Neural progenitor cell (in vitro differentiated cells): ENCODE measurements around the gene SORT1. TPM values are rescaled to one million over a fixed set of nuclear protein-coding genes. Genes with fewer than 3 reads are reported as not detected.

ENCODE experiments used
- DNase-seq: peaks from one replicate; pipeline ENCODE4 v3.0.0-alpha.2; 2016; ENCODE audit warnings: low spot score
- H2AFZ ChIP-seq: fragments of 200-600 bp; sonication (generic); replicated peaks from 2 replicates; pipeline ENCODE4 v1.6.1; 2016; ENCODE audit warnings: antibody characterized with exemption
- H3F3A ChIP-seq: fragments of 200-600 bp; sonication (generic); 2 replicates; pipeline ENCODE4 v1.6.1; 2016; ENCODE audit warnings: antibody characterized with exemption, low read depth
- H3K27ac ChIP-seq: fragments of 200-600 bp; sonication (generic); 2 replicates; pipeline ENCODE4 v1.5.1; 2016; ENCODE audit warnings: mild to moderate bottlenecking
- H3K27me3 ChIP-seq: fragments of 200-600 bp; sonication (generic); 2 replicates; pipeline ENCODE4 v1.6.1; 2016; ENCODE audit warnings: mild to moderate bottlenecking, moderate library complexity
- H3K36me3 ChIP-seq: fragments of 200-600 bp; sonication (generic); 2 replicates; pipeline ENCODE4 v1.5.1; 2016
- H3K4me1 ChIP-seq: fragments of 200-600 bp; sonication (generic); 2 replicates; pipeline ENCODE4 v1.6.1; 2016; ENCODE audit warnings: mixed run types
- H3K4me2 ChIP-seq: fragments of 200-600 bp; sonication (generic); 2 replicates; pipeline ENCODE4 v1.6.1; 2016
- H3K4me3 ChIP-seq: fragments of 200-600 bp; sonication (generic); 2 replicates; pipeline ENCODE4 v1.5.1; 2016
- H3K79me2 ChIP-seq: fragments of 200-600 bp; sonication (generic); 2 replicates; pipeline ENCODE4 v1.6.1; 2016; ENCODE audit warnings: low read depth
- H3K9ac ChIP-seq: fragments of 200-600 bp; sonication (generic); 2 replicates; pipeline ENCODE4 v1.6.1; 2016
- H3K9me3 ChIP-seq: fragments of 200-600 bp; sonication (generic); 2 replicates; pipeline ENCODE4 v1.5.1; 2016; ENCODE audit warnings: low read depth
- H4K20me1 ChIP-seq: fragments of 200-600 bp; sonication (generic); 2 replicates; pipeline ENCODE4 v1.6.1; 2016; ENCODE audit warnings: low read depth
- H3K27ac Mint-ChIP-seq: 3 replicates; pipeline ENCODE4 v1.8.0; 2021; ENCODE audit warnings: mixed read lengths
- H3K27me3 Mint-ChIP-seq: 2 replicates; pipeline ENCODE4 v1.8.0; 2022; ENCODE audit warnings: low read depth, mild to moderate bottlenecking, inconsistent platforms, moderate library complexity, mixed read lengths; ENCODE audit not compliant: insufficient read depth
- H3K36me3 Mint-ChIP-seq: 3 replicates; pipeline ENCODE4 v1.8.0; 2021; ENCODE audit warnings: mixed read lengths
- H3K4me1 Mint-ChIP-seq: 3 replicates; pipeline ENCODE4 v1.8.0; 2021; ENCODE audit warnings: mixed read lengths
- H3K4me3 Mint-ChIP-seq: 3 replicates; pipeline ENCODE4 v1.8.0; 2021; ENCODE audit warnings: mild to moderate bottlenecking, moderate library complexity, mixed read lengths
- H3K9me3 Mint-ChIP-seq: 3 replicates; pipeline ENCODE4 v1.8.0; 2020; ENCODE audit warnings: mixed read lengths
- CTCF ChIP-seq: fragments of 200-600 bp; sonication (generic); IDR thresholded peaks from 2 replicates; pipeline ENCODE4 v1.5.1; 2017; ENCODE audit warnings: antibody characterized with exemption, mild to moderate bottlenecking
- EZH2 ChIP-seq: fragments of 200-600 bp; sonication (generic); IDR thresholded peaks from 2 replicates; pipeline ENCODE4 v1.6.1; 2017; ENCODE audit warnings: antibody characterized with exemption, mild to moderate bottlenecking, moderate library complexity
- EZH2phosphoT487 ChIP-seq: fragments of 200-600 bp; sonication (generic); IDR thresholded peaks from 2 replicates; pipeline ENCODE4 v1.6.1; 2017; ENCODE audit warnings: antibody characterized with exemption
- total RNA-seq: library from RNA; depleted of rRNA; stranded (reverse); fragments of >200 nt; gene quantifications from 2 replicates; pipeline ENCODE4 v1.2.3, GENCODE V29; 2015; ENCODE audit warnings: low replicate concordance

SORT1 gene
- total RNA-seq, 1 donor from 2014 or later = 38.9 TPM

- Mint-ChIP-seq H3K36me3 (peaks cover 21% of the 10 kb centered on the region), H3K9me3 (no peaks in the 10 kb centered on the region), H3K4me1 (peaks cover 45% of the 10 kb centered on the region), H3K27me3 (peaks cover 7% of the 10 kb centered on the region), H3K27ac (peak overlapping the region; percentile 72), H3K4me3 (peak overlapping the region; percentile 65)
- Histone ChIP-seq H3K9me3 (no peaks in the 10 kb centered on the region), H4K20me1 (peaks cover 2% of the 10 kb centered on the region), H3K27ac (no peak overlapping the region), H3K4me3 (no peak overlapping the region), H3K4me1 (peaks cover 27% of the 10 kb centered on the region), H3K79me2 (peaks cover 16% of the 10 kb centered on the region), H3K27me3 (no peaks in the 10 kb centered on the region), H3K4me2 (no peak overlapping the region), H3K9ac (no peak overlapping the region), H2AFZ (no peak overlapping the region), H3F3A (peaks cover 20% of the 10 kb centered on the region), H3K36me3 (no peaks in the 10 kb centered on the region)
- TF ChIP-seq CTCF (no peak), EZH2 (no peak), EZH2phosphoT487 (no peak)
- DNase-seq = no peak
Measured at GRCh38 chr1:109261578-109261977, 136.1 kb downstream of the SORT1 start.

- Histone ChIP-seq H3K9ac (no peak overlapping the region), H3F3A (peaks cover 20% of the 10 kb centered on the region), H3K36me3 (no peaks in the 10 kb centered on the region), H3K4me3 (no peak overlapping the region), H3K27ac (no peak overlapping the region), H3K27me3 (no peaks in the 10 kb centered on the region), H4K20me1 (peaks cover 2% of the 10 kb centered on the region), H2AFZ (no peak overlapping the region), H3K79me2 (peaks cover 22% of the 10 kb centered on the region), H3K4me2 (no peak overlapping the region), H3K4me1 (peaks cover 29% of the 10 kb centered on the region), H3K9me3 (no peaks in the 10 kb centered on the region)
- Mint-ChIP-seq H3K27me3 (peaks cover 6% of the 10 kb centered on the region), H3K27ac (peak overlapping the region; percentile 99), H3K4me1 (peaks cover 51% of the 10 kb centered on the region), H3K9me3 (no peaks in the 10 kb centered on the region), H3K4me3 (no peak overlapping the region), H3K36me3 (peaks cover 26% of the 10 kb centered on the region)
- no peak for DNase-seq
- TF ChIP-seq EZH2 (no peak), CTCF (no peak), EZH2phosphoT487 (no peak)
Measured at GRCh38 chr1:109261006-109261405, 136.7 kb downstream of the SORT1 start.

DNA sequence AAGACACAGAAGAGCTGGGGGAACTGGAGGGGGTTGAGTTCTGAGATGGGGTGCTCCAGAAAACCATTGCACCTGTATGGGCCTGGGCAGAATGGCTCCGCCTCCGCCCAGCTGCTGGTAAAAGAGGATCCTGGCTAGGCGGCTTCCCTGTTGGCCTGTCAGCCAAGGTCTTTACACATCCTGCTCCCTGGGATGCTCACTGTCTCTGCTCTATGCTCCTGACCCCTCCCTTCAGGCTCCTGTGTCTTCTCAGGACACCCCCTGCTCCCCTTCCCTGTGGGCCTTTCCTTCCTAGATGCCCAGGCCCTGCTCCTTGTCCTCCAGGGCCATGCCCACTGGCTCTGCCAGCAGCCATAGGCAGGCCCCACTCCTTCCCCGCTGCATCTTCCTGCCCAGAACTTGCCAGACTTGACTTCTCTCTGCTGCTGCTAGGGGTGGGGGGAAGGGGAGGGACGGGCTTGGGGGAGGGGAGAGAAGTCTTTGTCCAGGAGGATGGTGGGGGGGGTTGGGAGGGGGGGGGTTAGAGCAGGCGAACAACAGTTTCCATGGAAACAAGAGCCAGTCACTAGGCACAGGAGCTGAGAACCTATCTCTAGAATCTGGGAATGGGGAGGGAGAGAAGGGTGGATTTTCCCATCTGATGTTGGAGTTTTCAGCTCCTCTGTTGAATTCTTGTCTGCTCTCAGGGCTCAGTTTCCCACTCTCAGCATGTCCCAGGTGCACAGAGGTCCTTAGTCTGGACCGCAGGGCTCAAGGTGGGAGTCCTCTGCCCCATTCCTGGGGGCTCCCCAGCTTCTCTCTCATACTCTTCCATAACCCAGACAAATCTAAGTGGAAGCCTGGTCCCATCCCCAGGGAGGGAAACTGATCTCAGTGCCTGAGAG lies 137.8 kb downstream of the SORT1 start:
- peaks cover 6% of the 10 kb centered on the region for H3K27me3 Mint-ChIP-seq
- no peaks in the 10 kb centered on the region for H3K9me3 Mint-ChIP-seq
- H3F3A ChIP-seq = peaks cover 30% of the 10 kb centered on the region
- H3K36me3 Mint-ChIP-seq = peaks cover 27% of the 10 kb centered on the region
- H3K4me1 ChIP-seq = peaks cover 40% of the 10 kb centered on the region
- no peaks in the 10 kb centered on the region for H3K27me3 ChIP-seq
- no peak overlapping the region for H2AFZ ChIP-seq
- H3K4me1 Mint-ChIP-seq = peaks cover 62% of the 10 kb centered on the region
- peaks cover 2% of the 10 kb centered on the region for H4K20me1 ChIP-seq
- H3K27ac ChIP-seq = peak overlapping the region; percentile 78
- no peak overlapping the region for H3K9ac ChIP-seq
- DNase-seq = peak; percentile 72
- peaks cover 32% of the 10 kb centered on the region for H3K79me2 ChIP-seq
- peak overlapping the region; percentile 72 for H3K4me2 ChIP-seq
- H3K27ac Mint-ChIP-seq = peak overlapping the region; percentile 99
- peak overlapping the region; percentile 77 for H3K4me3 Mint-ChIP-seq
- peak overlapping the region; percentile 13 for H3K4me3 ChIP-seq
- TF ChIP-seq EZH2 (no peak), CTCF (no peak), EZH2phosphoT487 (no peak)
- H3K9me3 ChIP-seq = no peaks in the 10 kb centered on the region
- no peaks in the 10 kb centered on the region for H3K36me3 ChIP-seq

Other genes with a start within 250 kb of the SORT1 start
- gene SARS1, start 184.0 kb downstream of the SORT1 start, total RNA-seq = 118 and 128 TPM in 2 replicates
- 11.1 and 26.5 TPM in 2 replicates for gene CELSR2, start 148.4 kb downstream of the SORT1 start, total RNA-seq
- gene PSRC1, start 114.8 kb downstream of the SORT1 start, total RNA-seq = 78.1 and 134 TPM in 2 replicates
- gene MYBPHL, start 90.9 kb downstream of the SORT1 start, total RNA-seq = not detected in 2 replicates
- 49.9 and 62.0 TPM in 2 replicates for gene PSMA5, start 28.5 kb upstream of the SORT1 start, total RNA-seq
- gene SYPL2, start 68.6 kb upstream of the SORT1 start, total RNA-seq = not detected in 2 replicates
- 6.5 and 8.5 TPM in 2 replicates for gene ATXN7L2, start 86.0 kb upstream of the SORT1 start, total RNA-seq
- gene CYB561D1, start 96.2 kb upstream of the SORT1 start, total RNA-seq = 4.3 and 6.8 TPM in 2 replicates
- gene AMIGO1, start 111.8 kb upstream of the SORT1 start, total RNA-seq = 4.5 and 6.0 TPM in 2 replicates
- 0.71 and 1.4 TPM in 2 replicates for gene GPR61, start 142.0 kb upstream of the SORT1 start, total RNA-seq
- gene GNAI3, start 150.7 kb upstream of the SORT1 start, total RNA-seq = 11.4 and 15.4 TPM in 2 replicates
- 0.25 TPM in 1 of 2 replicates, not detected in the other for gene GNAT2, start 221.7 kb upstream of the SORT1 start, total RNA-seq
- 22.9 and 49.8 TPM in 2 replicates for gene AMPD2, start 221.9 kb upstream of the SORT1 start, total RNA-seq